Endothelial cell of umbilical vein (primary cell): Measurements from ENCODE around the gene CCS. TPM values are rescaled to one million over a fixed set of nuclear protein-coding genes. Genes with fewer than 3 reads are reported as not detected.
A peak's percentile ranks its signal among the peaks of the same experiment; 100 is the strongest.

Experiments used
- BruUV-seq: library from RNA; stranded (reverse); fragments of 400-500 nt; replicated peaks from 2 replicates; lab custom pipeline; 2021; lab: Mats Ljungman, UMichigan
- CTCF ChIA-PET: fragments of 300-600, 350-600 bp; sonication (Branson Sonifier 250); formaldehyde crosslinking; loops from one replicate; lab custom pipeline; 2021; ENCODE audit warnings: antibody characterized with exemption, inconsistent platforms; lab: Charles Lee
- POLR2A ChIA-PET: fragments of 300-600, 350-600 bp; sonication (Branson Sonifier 250); formaldehyde crosslinking; loops from one replicate; lab custom pipeline; 2021; ENCODE audit warnings: antibody characterized with exemption, inconsistent platforms; lab: Charles Lee
- DNase-seq: peaks from one replicate; pipeline ENCODE4 v3.0.0-alpha.2; 2011; ENCODE audit warnings: low read depth, low spot score
- FAIRE-seq: peaks from 2 replicates; lab custom pipeline; 2011; peaks lifted over from hg19 to GRCh38; lab: Jason Lieb, UNC
- H2AFZ ChIP-seq: 2 replicates; pipeline ENCODE4 v1.6.0; 2012; ENCODE audit warnings: low read depth, low read length, control low read depth, inconsistent platforms
- H3K27ac ChIP-seq: 2 replicates; pipeline ENCODE4 v1.5.1; 2011; ENCODE audit warnings: low read depth, mild to moderate bottlenecking, control low read depth, low read length, moderate library complexity; ENCODE audit not compliant: insufficient read depth
- H3K27me3 ChIP-seq, 2 experiments: 2 replicates each; pipeline versions ENCODE4 v1.6.0 to v1.6.1; 2011; ENCODE audit warnings: low read length in 2 of 2, mixed read lengths in 1 of 2; ENCODE audit not compliant: control insufficient read depth in 2 of 2, insufficient read depth in 2 of 2
- H3K36me3 ChIP-seq, 2 experiments: 2 replicates in 1 of 2; 3 replicates in 1 of 2; pipeline ENCODE4 v1.5.1; 2011; ENCODE audit warnings: low read length in 2 of 2, mild to moderate bottlenecking in 1 of 2, moderate library complexity in 1 of 2; ENCODE audit not compliant: control insufficient read depth in 2 of 2, insufficient read depth in 2 of 2; ENCODE audit errors: extremely low read depth in 1 of 2
- H3K4me1 ChIP-seq: 3 replicates; pipeline ENCODE4 v1.5.1; 2011; ENCODE audit warnings: mild to moderate bottlenecking, low read length; ENCODE audit not compliant: control insufficient read depth, insufficient read depth; ENCODE audit errors: extremely low read depth
- H3K4me2 ChIP-seq: 2 replicates; pipeline ENCODE4 v1.6.1; 2011; ENCODE audit warnings: low read length, control low read depth, mixed read lengths; ENCODE audit not compliant: insufficient read depth
- H3K4me3 ChIP-seq, 3 experiments: fragments of 200-600 bp in 1 of 3; sonication (generic), shearing (Covaris generic) in 1 of 3; replicated peaks in 1 of 3; 2 replicates each; pipeline ENCODE4 v1.5.1; 2011 to 2016; ENCODE audit warnings: control low read depth in 3 of 3, low read length in 3 of 3, mild to moderate bottlenecking in 2 of 3, inconsistent platforms in 1 of 3, low read depth in 1 of 3, moderate library complexity in 1 of 3; ENCODE audit not compliant: insufficient read depth in 1 of 3
- H3K79me2 ChIP-seq: 2 replicates; pipeline ENCODE4 v1.6.0; 2012; ENCODE audit warnings: low read length, inconsistent platforms; ENCODE audit not compliant: control insufficient read depth, insufficient read depth
- H3K9ac ChIP-seq: replicated peaks from 2 replicates; pipeline ENCODE3; 2011; ENCODE audit warnings: low read length, control low read depth; ENCODE audit not compliant: insufficient read depth; ENCODE audit errors: extremely low read depth
- H3K9me1 ChIP-seq: replicated peaks from 3 replicates; pipeline ENCODE4 v1.6.0; 2011; ENCODE audit warnings: mild to moderate bottlenecking, low read length; ENCODE audit not compliant: control insufficient read depth, insufficient read depth; ENCODE audit errors: extremely low read depth
- H3K9me3 ChIP-seq: replicated peaks from 2 replicates; pipeline ENCODE4 v1.5.1; 2012; ENCODE audit warnings: low read length, inconsistent platforms; ENCODE audit not compliant: control insufficient read depth, insufficient read depth
- H4K20me1 ChIP-seq: replicated peaks from 2 replicates; pipeline ENCODE3; 2011; ENCODE audit warnings: mild to moderate bottlenecking, low read length; ENCODE audit not compliant: control insufficient read depth, insufficient read depth; ENCODE audit errors: extremely low read depth
- CTCF ChIP-seq, 2 donors: IDR thresholded peaks; 1 replicate in 1 of 2; 2 replicates in 1 of 2; pipeline ENCODE4 v1.5.1; 2011; ENCODE audit warnings: low read length in 2 of 2, mild to moderate bottlenecking in 2 of 2, moderate library complexity in 2 of 2, control low read depth in 1 of 2, inconsistent platforms in 1 of 2, low read depth in 1 of 2; ENCODE audit not compliant: insufficient read depth in 1 of 2; ENCODE audit errors: extremely low read depth in 1 of 2
- MAX ChIP-seq: IDR thresholded peaks from 2 replicates; pipeline ENCODE4 v1.6.1; 2011; ENCODE audit not compliant: insufficient read depth, insufficient read length
- POLR2AphosphoS5 ChIP-seq: IDR thresholded peaks from 2 replicates; pipeline ENCODE4 v1.6.1; 2012; ENCODE audit warnings: low read depth, mild to moderate bottlenecking, control low read depth, low read length, moderate library complexity; ENCODE audit not compliant: insufficient read depth
- dilution Hi-C: fragments of 300-500 bp; cut with MboI; formaldehyde crosslinking; loops from one replicate; pipeline ENCODE4 v1.15.0; 2019; ENCODE audit warnings: low sequenced_read_pairs; ENCODE audit not compliant: extremely low pct_ligation_motif_present
- intact Hi-C: fragments of 100-400 bp; cut with micrococcal nuclease; formaldehyde crosslinking; loops from one replicate; pipeline ENCODE4 v1.10.0; 2022
- polyA plus RNA-seq, 4 experiments: library from polyadenylated mRNA; depleted of rRNA in 3 of 4; stranded (reverse) in 3 of 4; unstranded in 1 of 4; fragments of >200 nt; gene quantifications; 2 replicates each; pipeline versions ENCODE4 v1.2.1 to v1.2.3, GENCODE V29; 2011 to 2012; ENCODE audit warnings: missing spikeins in 1 of 4
- total RNA-seq: library from RNA; stranded (reverse); gene quantifications from 2 replicates; pipeline ENCODE4 v1.2.3, GENCODE V29; 2021

The CCS gene
- total and polyA plus RNA-seq, 2 donors (not counting 3 experiments of a cell fraction or from before 2014, with no cell fraction given) = 38.7 to 39.0 TPM

GRCh38 chr11:66557733-66558326, 35.2 kb upstream of the CCS start:
- no peak overlapping the region for H3K27ac ChIP-seq
- peaks cover 5 to 6% of the 10 kb centered on the region in 2 experiments for H3K27me3 ChIP-seq
- no peaks in the 10 kb centered on the region for H3K9me3 ChIP-seq
- intact Hi-C loops (no loop called here), dilution Hi-C loops (no loop called here)
- H3K9ac ChIP-seq = no peak overlapping the region
- no peaks in the 10 kb centered on the region for H4K20me1 ChIP-seq
- DNase-seq (no peak), FAIRE-seq (no peak)
- no peak overlapping the region for H3K4me3 ChIP-seq
- H3K4me1 ChIP-seq = no peaks in the 10 kb centered on the region
- no peaks in the 10 kb centered on the region for H3K79me2 ChIP-seq
- ChIA-PET CTCF (no interaction called here), POLR2A (no interaction called here)
- no TSS peak for BruUV-seq
- H3K4me2 ChIP-seq = no peak overlapping the region
- H2AFZ ChIP-seq = no peak overlapping the region
- H3K36me3 ChIP-seq = no peaks in the 10 kb centered on the region
- no peaks in the 10 kb centered on the region for H3K9me1 ChIP-seq
- no peak for TF ChIP-seq POLR2AphosphoS5

GRCh38 chr11:66559142-66559865, 33.7 kb upstream of the CCS start:
- Histone ChIP-seq H3K27ac (no peak overlapping the region), H3K79me2 (no peaks in the 10 kb centered on the region), H2AFZ (peak overlapping the region; percentile 55), H3K4me3 (no peak overlapping the region), H4K20me1 (no peaks in the 10 kb centered on the region), H3K9ac (no peak overlapping the region), H3K9me1 (no peaks in the 10 kb centered on the region), H3K9me3 (no peaks in the 10 kb centered on the region), H3K4me2 (no peak overlapping the region), H3K36me3 (no peaks in the 10 kb centered on the region), H3K27me3 (peaks cover 5 to 6% of the 10 kb centered on the region in 2 experiments), H3K4me1 (no peaks in the 10 kb centered on the region)
- dilution Hi-C loops = no loop called here
- BruUV-seq = no TSS peak
- TF ChIP-seq MAX (peak; percentile 42), CTCF (IDR thresholded peaks at IDR 0.05; ENCODE audit: extremely low read depth in 1 of 2, insufficient read depth in 1 of 2, low read depth in 1 of 2, low read length in 2 of 2) (no peak)
- DNase-seq (no peak), FAIRE-seq (no peak)
- POLR2A ChIA-PET = interaction anchor here (0.7 kb wide), 1 partner anchor 13 kb away, joined by 4 read pairs; the partner anchor contains the start of gene ZDHHC24
- CTCF ChIA-PET = interaction anchor here (1.2 to 1.4 kb wide), 2 partner anchors 9 to 119 kb away, joined by 4 to 7 read pairs; partner anchors contain the start of gene CTSF
- intact Hi-C loops = no loop called here
